ENCODE data around the gene DRC1.

The DRC1 gene

GRCh38 chr2:26400723-26401122, 997 bp upstream of the DRC1 start:
- no peak for DNase-seq

DNA sequence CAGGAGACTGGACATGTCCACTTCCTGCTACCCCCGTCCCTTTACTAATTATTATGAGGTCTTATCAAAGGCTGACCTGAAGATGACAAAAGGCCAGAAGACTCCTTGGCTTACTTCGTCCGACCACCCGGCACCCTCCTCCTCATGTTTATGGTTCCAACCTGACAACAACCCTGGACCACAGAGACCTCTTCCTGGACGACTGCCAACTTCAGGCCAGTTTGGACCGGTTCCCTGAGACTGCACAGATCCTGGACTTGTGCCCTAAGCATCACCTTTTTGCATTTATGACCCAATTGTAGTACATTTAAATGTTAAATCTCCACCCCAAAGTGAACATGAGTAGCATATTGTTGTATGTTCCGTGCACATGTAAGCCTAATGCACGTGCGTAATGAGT, 5.8 kb downstream of the DRC1 start:
- no peak for DNase-seq

DNA sequence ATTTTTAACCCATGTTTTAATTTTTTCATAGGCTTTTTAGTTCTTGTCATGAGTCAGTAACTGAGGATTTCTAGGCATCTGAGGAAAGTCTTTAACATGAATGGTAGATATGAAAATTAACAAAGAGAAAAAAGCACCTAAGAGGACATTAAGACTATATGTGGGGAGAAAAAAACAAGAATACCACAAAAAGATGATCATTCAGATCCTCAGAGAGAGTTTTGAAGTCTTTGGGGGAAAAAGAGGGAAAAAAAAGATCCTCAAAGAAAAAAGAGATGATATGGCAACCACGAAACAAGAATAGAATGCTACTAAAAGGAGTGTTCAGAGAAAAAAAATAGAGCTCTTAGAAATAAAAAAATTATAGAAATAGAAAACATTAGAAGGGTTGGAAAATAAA, 8.1 kb downstream of the DRC1 start:
- no peak for DNase-seq

- DNase-seq, result no peak
These were observed 9.1 kb downstream of the DRC1 start for GRCh38 chr2:26410764-26411243.

DNA sequence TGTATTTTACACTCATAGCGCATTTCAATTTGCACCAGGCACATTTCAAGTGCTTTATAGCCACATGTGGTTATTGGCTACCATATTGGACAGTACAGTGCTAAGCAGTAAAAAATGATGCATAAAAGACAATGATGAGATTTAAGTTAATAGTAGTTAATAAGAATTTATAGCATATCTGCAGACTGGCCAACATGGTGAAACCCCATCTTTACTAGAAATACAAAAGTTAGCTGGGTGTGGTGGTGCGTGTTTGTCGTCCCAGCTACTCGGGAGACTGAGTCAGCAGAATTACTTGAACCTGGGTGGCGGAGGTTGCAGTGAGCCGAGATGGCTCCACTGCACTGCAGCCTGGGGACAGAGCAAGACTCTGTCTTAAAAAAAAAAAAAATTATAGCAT, 9.7 kb downstream of the DRC1 start:
- DNase-seq, result no peak

DNA sequence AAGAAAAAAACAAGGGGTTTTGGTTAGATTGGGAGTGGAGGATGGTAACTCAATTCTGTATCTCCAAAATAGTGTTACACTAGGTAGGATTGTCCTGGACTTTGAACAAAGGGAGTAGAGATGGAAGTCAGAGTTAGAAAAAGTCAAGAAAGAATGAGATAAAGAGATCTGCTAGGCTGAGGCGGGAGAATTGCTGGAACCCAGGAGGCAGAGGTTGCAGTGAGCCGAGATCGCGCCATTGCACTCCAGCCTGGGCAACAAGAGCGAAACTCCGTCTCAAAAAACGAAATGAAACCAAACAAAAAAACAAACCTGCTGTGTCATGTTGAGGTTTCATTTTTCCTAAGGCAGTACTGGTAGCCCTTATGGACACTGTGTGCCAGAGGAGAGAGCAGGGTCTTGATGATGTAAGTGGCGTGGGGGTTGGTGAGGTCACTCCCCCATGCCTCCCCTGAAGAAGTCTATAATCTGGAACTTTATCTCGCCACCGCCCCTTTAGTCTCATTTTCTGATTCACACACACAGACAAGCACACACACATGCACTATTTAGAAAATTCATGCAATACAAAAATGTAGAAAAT, 10.5 kb downstream of the DRC1 start:
- DNase-seq, result no peak

DNA sequence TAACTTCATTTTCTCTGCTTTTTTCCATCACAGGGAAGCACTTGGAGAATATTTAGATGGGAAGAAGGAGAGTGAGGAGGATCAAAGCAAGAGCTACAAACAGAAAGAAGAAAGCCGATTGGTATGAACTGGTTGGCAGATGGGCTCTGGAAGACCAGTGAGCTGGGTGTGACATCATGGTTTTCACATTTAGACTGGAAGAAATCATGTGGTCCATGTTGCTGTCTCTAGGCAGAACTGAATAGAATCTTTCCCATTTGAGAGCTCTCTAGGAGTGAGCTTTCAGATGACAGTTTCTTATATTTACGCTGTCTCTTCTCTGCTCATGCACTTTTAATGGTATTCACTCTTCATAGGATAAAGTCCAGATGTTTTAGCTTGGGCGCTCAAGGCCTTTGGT, 12.6 kb downstream of the DRC1 start:
- no peak for DNase-seq

DNA sequence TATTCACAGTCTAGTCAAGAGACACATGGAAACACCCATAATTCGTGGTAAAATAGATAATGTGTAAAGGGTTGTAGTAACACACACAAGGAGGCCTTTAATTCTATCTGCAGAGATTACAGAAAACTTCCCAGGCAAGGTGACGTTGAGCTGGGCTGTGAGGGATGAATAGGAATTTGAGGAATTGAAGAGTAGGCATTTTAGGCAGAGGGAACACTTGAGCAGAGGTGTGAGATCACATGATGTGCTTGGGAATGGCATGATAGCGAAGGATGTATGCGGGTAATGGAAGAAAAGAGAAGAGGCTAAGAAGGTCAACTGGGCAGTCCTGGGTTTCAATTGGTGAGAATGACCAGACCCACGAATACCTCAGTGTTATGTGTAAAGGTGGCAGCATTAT, 20.2 kb downstream of the DRC1 start:
- DNase-seq, result no peak

DNA sequence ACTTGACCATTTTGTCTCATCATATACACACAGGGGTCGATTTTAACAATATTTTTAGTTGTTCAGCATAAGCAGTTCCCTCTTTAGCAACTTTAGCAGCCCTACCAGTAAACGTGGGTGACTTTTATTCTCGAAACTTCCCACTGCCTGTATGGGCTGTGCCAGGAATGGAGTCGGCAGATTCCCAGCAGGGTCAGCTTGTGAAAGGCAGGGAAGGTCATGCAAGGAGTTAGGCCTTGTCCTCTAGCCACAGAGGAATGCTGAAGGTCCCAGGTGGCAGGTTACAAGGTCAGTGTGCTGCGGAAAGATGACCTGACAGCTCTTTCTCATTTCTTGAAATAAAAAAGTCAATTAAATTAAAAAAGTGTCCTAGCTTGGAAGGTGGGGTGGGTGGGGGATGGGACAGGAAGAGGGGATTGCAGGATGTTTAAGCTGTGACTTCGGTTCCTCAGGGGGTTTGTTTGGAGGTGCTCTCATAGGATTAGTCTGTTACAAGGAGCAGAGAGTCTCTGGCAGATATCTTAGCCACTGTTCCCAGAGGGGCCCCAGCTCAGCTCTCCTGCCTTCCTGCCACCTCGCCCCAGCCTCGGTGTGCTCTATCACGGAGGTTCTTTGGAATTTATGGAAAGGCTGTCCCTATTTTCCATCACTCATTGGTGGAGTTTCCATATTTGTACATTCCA, 21.4 kb downstream of the DRC1 start:
- DNase-seq, result no peak

DNA sequence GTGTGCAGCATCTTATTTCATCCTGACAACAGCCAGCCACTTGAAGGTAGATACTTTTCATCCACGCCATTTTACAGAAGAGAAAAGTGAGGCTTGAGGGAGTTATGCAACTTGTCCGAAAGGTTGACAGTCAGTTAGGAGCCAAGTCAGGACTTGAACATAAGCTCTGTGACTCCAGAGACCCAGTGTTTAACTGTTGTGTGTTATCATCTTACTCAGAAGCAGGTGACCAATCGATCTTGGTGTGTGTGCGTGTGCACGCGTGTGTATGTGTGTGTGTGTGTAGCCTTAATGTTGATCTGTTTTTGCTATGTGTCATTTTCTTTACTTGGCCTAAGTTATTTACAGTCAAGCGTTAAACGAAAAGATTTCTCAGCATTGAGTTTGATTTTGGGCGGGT, 22.0 kb downstream of the DRC1 start:
- DNase-seq, result no peak

- no peak for DNase-seq
These were observed 22.5 kb downstream of the DRC1 start for GRCh38 chr2:26424221-26424620.

DNA sequence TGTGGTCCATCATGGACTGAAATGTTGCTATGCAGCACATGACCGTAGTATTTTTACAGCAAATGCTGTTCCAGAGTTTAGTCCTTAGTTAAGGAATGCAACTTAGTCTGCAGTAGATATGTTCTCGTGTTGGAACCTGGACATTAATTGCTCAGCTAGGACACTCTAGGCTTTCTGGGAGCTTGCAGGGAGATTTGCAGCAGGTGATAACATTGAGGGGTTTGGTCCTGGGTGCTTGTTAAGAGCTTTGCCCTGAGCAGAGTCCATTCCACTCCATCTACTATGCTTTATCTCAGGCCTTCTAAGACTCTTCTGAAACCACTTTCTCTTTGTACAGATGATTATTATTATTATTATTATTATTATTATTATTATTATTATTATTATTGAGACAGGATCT, 27.1 kb downstream of the DRC1 start:
- no peak for DNase-seq

DNA sequence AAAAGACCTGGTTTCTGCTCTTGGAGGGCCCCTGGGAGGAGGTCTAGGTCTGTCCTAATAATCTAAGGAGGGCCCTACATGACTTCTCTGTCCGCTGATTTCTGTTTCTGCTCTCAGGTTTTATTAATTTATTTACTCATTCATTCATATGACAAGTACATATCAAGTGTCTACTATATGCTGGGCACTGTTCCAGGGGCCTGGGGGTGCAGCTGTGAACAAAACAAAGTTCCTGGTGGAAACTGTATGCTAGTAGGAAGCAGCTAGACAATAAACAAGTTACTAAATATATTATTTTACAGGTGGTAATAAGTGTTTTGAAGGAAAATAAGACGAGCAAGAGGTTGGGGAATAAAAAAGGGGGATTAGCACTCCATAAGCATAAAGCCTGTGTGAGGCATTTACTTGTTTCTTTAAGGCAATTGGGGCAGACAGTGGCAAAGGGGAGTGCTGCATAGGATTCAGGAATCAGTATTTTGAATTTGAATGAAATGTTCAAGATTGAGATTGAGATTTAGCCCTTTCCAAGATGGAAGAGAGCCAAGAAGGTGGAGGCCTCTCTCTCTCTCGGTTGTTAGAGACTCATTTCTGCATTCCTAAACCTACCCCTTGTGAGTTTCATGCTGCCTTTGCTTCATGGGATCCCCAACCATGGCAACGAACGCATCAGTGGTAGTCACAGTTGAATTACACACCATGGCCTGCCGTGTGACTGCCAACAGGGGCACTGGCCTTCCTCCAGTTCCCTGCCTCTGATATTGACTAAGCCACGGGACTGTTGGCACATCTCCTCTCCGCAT, 28.3 kb downstream of the DRC1 start:
- DNase-seq, result no peak

- no peak for DNase-seq
These were observed 29.1 kb downstream of the DRC1 start for GRCh38 chr2:26430826-26431225.

- DNase-seq, result no peak
These were observed 30.6 kb downstream of the DRC1 start for GRCh38 chr2:26432363-26432762.

GRCh38 chr2:26432859-26433258, 31.1 kb downstream of the DRC1 start:
- no peak for DNase-seq

DNA sequence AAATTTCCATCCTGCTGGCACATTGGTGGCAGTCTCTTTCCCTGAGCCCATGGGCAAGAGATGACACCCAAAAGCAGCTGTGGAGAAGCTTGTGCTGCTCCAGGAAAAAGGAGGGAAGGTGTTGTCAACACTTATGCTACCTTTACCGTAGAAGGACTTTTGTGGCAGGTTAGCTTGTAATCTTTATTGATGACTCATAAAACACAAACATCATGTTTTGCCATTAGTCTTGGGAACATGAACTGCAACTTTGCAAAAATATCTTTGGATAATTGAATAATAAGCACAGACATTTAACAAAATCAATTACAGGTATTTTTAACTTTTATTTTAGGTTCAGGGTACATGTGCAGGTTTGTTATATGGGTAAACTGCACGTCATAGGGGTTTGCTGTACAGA, 33.4 kb downstream of the DRC1 start:
- no peak for DNase-seq

DNA sequence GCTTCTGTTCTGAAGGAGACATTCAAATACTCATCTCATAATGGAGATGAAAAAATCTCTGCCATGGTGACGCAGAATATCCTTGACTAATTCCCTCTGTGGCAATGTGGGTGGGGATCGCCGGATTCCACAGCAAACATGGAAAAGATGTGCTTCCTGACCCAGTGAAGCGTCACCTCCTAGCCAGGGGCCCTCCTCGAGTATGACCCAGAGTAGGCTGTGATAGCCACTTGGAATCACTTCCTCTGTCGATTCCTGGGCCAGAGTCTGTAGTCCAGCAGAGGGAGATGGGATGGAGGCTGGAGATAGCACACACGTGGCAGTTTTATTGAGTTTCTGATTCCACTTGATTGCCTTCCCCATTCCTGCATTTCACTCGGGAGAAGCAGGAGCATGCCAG, 36.8 kb downstream of the DRC1 start:
- DNase-seq, result no peak

GRCh38 chr2:26438926-26439325, 37.2 kb downstream of the DRC1 start:
- DNase-seq, result no peak

- no peak for DNase-seq
These were observed 40.6 kb downstream of the DRC1 start for GRCh38 chr2:26442301-26442700.

GRCh38 chr2:26442707-26443106, 41.0 kb downstream of the DRC1 start:
- DNase-seq, result no peak

- no peak for DNase-seq
These were observed 42.5 kb downstream of the DRC1 start for GRCh38 chr2:26444236-26444635.

- DNase-seq, result no peak
These were observed 46.9 kb downstream of the DRC1 start for GRCh38 chr2:26448651-26449050.
